GM10266 (cell line): ENCODE data around the gene CD14.
"Not testable (repeated sequence)": the region's sequence is repeated elsewhere in the genome, so short reads cannot be mapped to it uniquely, and the experiment has no call there.

ENCODE experiments used
- DNase-seq: peaks from one replicate; pipeline ENCODE4 v3.0.0; 2012; ENCODE audit errors: extremely low spot score
- CTCF ChIP-seq: IDR thresholded peaks from 2 replicates; pipeline ENCODE4 v1.5.1; 2012; ENCODE audit warnings: mild to moderate bottlenecking, low read depth; ENCODE audit not compliant: control insufficient read depth, insufficient read depth; ENCODE audit errors: missing control alignments

The CD14 gene

GRCh38 chr5:140672455-140673186 is 39.6 kb upstream of the CD14 start:
- peak; percentile 35 for DNase-seq
- TF ChIP-seq CTCF = no peak

GRCh38 chr5:140671472-140672125 is 38.6 kb upstream of the CD14 start:
- TF ChIP-seq CTCF = no peak
- no peak for DNase-seq

- not testable (repeated sequence) for DNase-seq
Observed at GRCh38 chr5:140671035-140671434, 38.1 kb upstream of the CD14 start.

GRCh38 chr5:140664359-140665119 is 31.6 kb upstream of the CD14 start, which contains the start of gene WDR55:
WDR55 (plus strand) TSS chr5:140664904; CDS start chr5:140664913, 9 bp downstream.
- TF ChIP-seq CTCF = no peak
- DNase-seq = peak; percentile 91

- no peak for TF ChIP-seq CTCF
- DNase-seq = no peak
Observed at GRCh38 chr5:140664030-140664358, 31.0 kb upstream of the CD14 start.

GRCh38 chr5:140660371-140660770 is 27.4 kb upstream of the CD14 start:
- DNase-seq = not testable (repeated sequence)

- no peak for TF ChIP-seq CTCF
- no peak for DNase-seq
Observed at GRCh38 chr5:140658870-140659269, 25.9 kb upstream of the CD14 start.

- DNase-seq = peak; percentile 35
Observed at GRCh38 chr5:140647042-140647419, 14.1 kb upstream of the CD14 start.

More at GRCh38 chr5:140647042-140647419, 14.1 kb upstream of the CD14 start:
- no peak for TF ChIP-seq CTCF
